K562 (cell line): ENCODE measurements around the gene KCNIP2. TPM values are rescaled to one million over a fixed set of nuclear protein-coding genes. Genes with fewer than 3 reads are reported as not detected.

Experiments
- ATAC-seq: fragments of 200-7000 bp; cut with Tn5 transposase; 3 replicates; pipeline ENCODE4 v1.9.1; 2020; ENCODE audit warnings: moderate library complexity
- BruUV-seq: library from RNA; stranded (reverse); fragments of 400-500 nt; replicated peaks from 2 replicates; lab custom pipeline; 2021; lab: Mats Ljungman, UMichigan
- CTCF ChIA-PET: fragments of 300-600 bp; formaldehyde crosslinking; extraction: SDS; loops from one replicate; lab custom pipeline; 2021; ENCODE audit warnings: low intra/inter-chr PET ratio; lab: Yijun Ruan, JAX
- POLR2A ChIA-PET: fragments of 300-600, 350-650 bp; sonication (Branson Sonifier 250); formaldehyde crosslinking; extraction: SDS; loops from one replicate; lab custom pipeline; 2021; ENCODE audit warnings: antibody characterized with exemption, inconsistent platforms; lab: Yijun Ruan, JAX
- DNase-seq, 4 experiments: peaks; one replicate each; pipeline versions ENCODE4 v3.0.0 to v3.0.0-alpha.2; 2011 to 2018; ENCODE audit warnings: low spot score in 3 of 4, mixed read lengths in 3 of 4; ENCODE audit errors: extremely low read depth in 1 of 4
- FAIRE-seq: peaks from 2 replicates; lab custom pipeline; 2011; peaks lifted over from hg19 to GRCh38; lab: Jason Lieb, UNC
- H2AFZ ChIP-seq: 2 replicates; pipeline ENCODE4 v1.6.0; 2011; ENCODE audit warnings: low read depth, low read length, control low read depth, inconsistent platforms
- H3K27ac ChIP-seq: fragments of 200-600 bp; 3 replicates; pipeline ENCODE4 v1.8.0; 2011; ENCODE audit warnings: low read depth, mild to moderate bottlenecking, control low read depth, inconsistent platforms, low read length, moderate library complexity, mixed read lengths; ENCODE audit errors: extremely low read depth
- H3K27me3 ChIP-seq, 2 experiments: fragments of 300-600 bp in 1 of 2; 2 replicates in 1 of 2; 3 replicates in 1 of 2; pipeline versions ENCODE4 v1.6.0 to v1.8.0; 2011; ENCODE audit warnings: inconsistent platforms in 2 of 2, low read length in 2 of 2, mild to moderate bottlenecking in 1 of 2, mixed read lengths in 1 of 2, moderate library complexity in 1 of 2; ENCODE audit not compliant: control insufficient read depth in 2 of 2, insufficient read depth in 2 of 2
- H3K36me3 ChIP-seq: fragments of 300-600 bp; 3 replicates; pipeline ENCODE4 v1.8.0; 2011; ENCODE audit warnings: mild to moderate bottlenecking, low read length, inconsistent platforms; ENCODE audit not compliant: control insufficient read depth, insufficient read depth
- H3K4me1 ChIP-seq, 2 experiments: fragments of 200-600 bp in 1 of 2; replicated peaks in 1 of 2; 2 replicates in 1 of 2; 3 replicates in 1 of 2; pipeline versions ENCODE4 v1.5.1 to v1.8.0; 2011; ENCODE audit warnings: inconsistent platforms in 2 of 2, low read length in 2 of 2, mild to moderate bottlenecking in 1 of 2, mixed read lengths in 1 of 2, moderate library complexity in 1 of 2; ENCODE audit not compliant: control insufficient read depth in 2 of 2, insufficient read depth in 2 of 2
- H3K4me2 ChIP-seq: 2 replicates; pipeline ENCODE4 v1.6.1; 2011; ENCODE audit warnings: low read length, control low read depth, inconsistent platforms, mixed read lengths; ENCODE audit not compliant: insufficient read depth
- H3K4me3 ChIP-seq: fragments of 200-600 bp; sonication (generic), shearing (Covaris generic); 2 replicates; pipeline ENCODE4 v1.5.1; 2016; ENCODE audit warnings: control low read depth, inconsistent platforms
- H3K79me2 ChIP-seq: fragments of 200-600 bp; 3 replicates; pipeline ENCODE4 v1.8.0; 2011; ENCODE audit warnings: low read length, inconsistent platforms; ENCODE audit not compliant: control insufficient read depth, insufficient read depth
- H3K9ac ChIP-seq, 2 experiments: 2 replicates each; pipeline versions ENCODE4 v1.6.0 to v1.6.1; 2011; ENCODE audit warnings: low read depth in 2 of 2, low read length in 2 of 2, control low read depth in 1 of 2, inconsistent platforms in 1 of 2, mild to moderate bottlenecking in 1 of 2, mixed read lengths in 1 of 2; ENCODE audit not compliant: insufficient read depth in 1 of 2
- H3K9me1 ChIP-seq: one replicate; pipeline ENCODE4 v1.6.0; 2011; ENCODE audit warnings: inconsistent platforms, mild to moderate bottlenecking, low read length, moderate library complexity; ENCODE audit not compliant: control insufficient read depth, insufficient read depth
- H3K9me3 ChIP-seq: replicated peaks from 2 replicates; pipeline ENCODE4 v1.5.1; 2011; ENCODE audit warnings: low read depth, low read length, inconsistent platforms; ENCODE audit not compliant: control insufficient read depth, insufficient read depth
- H4K20me1 ChIP-seq: replicated peaks from 2 replicates; pipeline ENCODE4 v1.6.1; 2011; ENCODE audit warnings: low read length, inconsistent platforms, mixed read lengths; ENCODE audit not compliant: control insufficient read depth, insufficient read depth
- ADNP ChIP-seq: fragments of 200-800 bp; sonication (Bioruptor generic); IDR thresholded peaks from 2 replicates; pipeline ENCODE4 v1.6.1; 2016; ENCODE audit warnings: missing genetic modification characterization, missing compliant biosample characterization
- ATF7 ChIP-seq: fragments of 450-650 bp; IDR thresholded peaks from 2 replicates; pipeline ENCODE4 v1.7.1; 2014; ENCODE audit warnings: mild to moderate bottlenecking, moderate library complexity
- BRD9 ChIP-seq: fragments of 450-650 bp; IDR thresholded peaks from 2 replicates; pipeline ENCODE4 v1.6.1; 2018; ENCODE audit warnings: low read depth; ENCODE audit not compliant: partially characterized antibody
- CREB1 ChIP-seq, 2 experiments: sonication (generic) in 1 of 2; formaldehyde crosslinking in 1 of 2; IDR thresholded peaks; 2 replicates each; pipeline versions ENCODE4 v1.6.1 to v1.8.0; 2012 to 2022; ENCODE audit warnings: inconsistent platforms in 1 of 2, mild to moderate bottlenecking in 1 of 2, missing genetic modification reagents in 1 of 2, moderate library complexity in 1 of 2
- EHMT2 ChIP-seq: fragments of 450-650 bp; IDR thresholded peaks from 2 replicates; pipeline ENCODE4 v1.6.1; 2018; ENCODE audit warnings: antibody characterized with exemption
- FOXM1 ChIP-seq, 2 experiments: fragments of 450-650 bp in 1 of 2; sonication (generic) in 1 of 2; formaldehyde crosslinking in 1 of 2; IDR thresholded peaks; 2 replicates each; pipeline versions ENCODE4 v1.6.1 to v1.9.0; 2017 to 2022; ENCODE audit warnings: low read depth in 2 of 2, mild to moderate bottlenecking in 2 of 2, missing genetic modification reagents in 1 of 2, moderate library complexity in 1 of 2
- GATA2 ChIP-seq: sonication (generic); formaldehyde crosslinking; IDR thresholded peaks from 2 replicates; pipeline ENCODE4 v1.4.0; 2020; ENCODE audit warnings: mild to moderate bottlenecking, missing genetic modification reagents
- JUND ChIP-seq, 2 experiments: IDR thresholded peaks; 2 replicates in 1 of 2; 3 replicates in 1 of 2; pipeline ENCODE4 v1.6.1; 2011; ENCODE audit warnings: borderline replicate concordance in 2 of 2, low read depth in 2 of 2, low read length in 2 of 2, improper control_type of control experiment in 1 of 2, missing biosample characterization in 1 of 2, missing genetic modification characterization in 1 of 2, missing genetic modification reagents in 1 of 2
- KLF16 ChIP-seq: IDR thresholded peaks from 2 replicates; pipeline ENCODE4 v1.6.1; 2016; ENCODE audit warnings: antibody characterized with exemption
- LEF1 ChIP-seq: fragments of 450-650 bp; IDR thresholded peaks from 2 replicates; pipeline ENCODE4 v1.6.1; 2016; ENCODE audit warnings: mild to moderate bottlenecking
- MBD2 ChIP-seq: sonication (generic); IDR thresholded peaks from 2 replicates; pipeline ENCODE4 v1.6.1; 2016; ENCODE audit warnings: low read depth, borderline replicate concordance
- SMARCA4 ChIP-seq: fragments of 450-650 bp; IDR thresholded peaks from 2 replicates; pipeline ENCODE4 v1.6.1; 2016
- STAT5A ChIP-seq: IDR thresholded peaks from 2 replicates; pipeline ENCODE4 v1.6.1; 2012; ENCODE audit warnings: low read length, inconsistent platforms, borderline replicate concordance
- WGBS: fragments of 100-300 bp; shearing (Covaris generic); methylation state at CpG from one replicate; pipeline ENCODE4 v1.1.6; 2016; ENCODE audit warnings: low coverage, mixed read lengths; ENCODE audit not compliant: insufficient coverage; ENCODE audit errors: missing lambda C conversion rate; 5-methylcytosine and 5-hydroxymethylcytosine counted together
- in situ Hi-C: fragments of 300-500 bp; cut with MboI; formaldehyde crosslinking; loops from 4 replicates; pipeline ENCODE4 v1.15.0; 2018; ENCODE audit warnings: inconsistent platforms, mixed read lengths
- intact Hi-C: fragments of 100-400 bp; cut with micrococcal nuclease; formaldehyde crosslinking; loops from 2 replicates; pipeline ENCODE4 v1.14.2; 2022
- polyA plus RNA-seq, 8 experiments: library from polyadenylated mRNA; depleted of rRNA in 4 of 8; stranded (reverse) in 5 of 8; unstranded in 3 of 8; fragments of >200 nt; fragmentation: Nextera tagmentation in 2 of 8; fragmentation: Illumina TruSeq in 1 of 8; extraction: Ambion mirVana in 2 of 8; extraction: Trizol in 1 of 8; gene quantifications; 2 replicates each; pipeline versions ENCODE4 v1.2.1 to v1.2.3, GENCODE V29; 2011 to 2014; ENCODE audit warnings: inconsistent platforms in 1 of 8, missing spikeins in 1 of 8
- total RNA-seq, 7 experiments: library from RNA; depleted of rRNA in 6 of 7; stranded (reverse); fragments of >200 nt in 6 of 7; fragmentation: Illumina TruSeq in 2 of 7; extraction: Trizol in 2 of 7; gene quantifications; 2 replicates each; pipeline versions ENCODE4 v1.2.1 to v1.2.3, GENCODE V29; 2011 to 2021; ENCODE audit warnings: low replicate concordance in 1 of 7
- TF ChIP-seq, protein P1 (sequence below): fragments of 250-450 bp; sonication (Bioruptor Pico); IDR thresholded peaks from 2 replicates; pipeline ENCODE4 v1.5.0; 2021; ENCODE audit warnings: mild to moderate bottlenecking, moderate library complexity
- TF ChIP-seq, protein P2 (sequence below): IDR thresholded peaks from 2 replicates; pipeline ENCODE4 v1.6.1; 2012; ENCODE audit warnings: low read depth, low read length, improper control_type of control experiment, borderline replicate concordance
- TF ChIP-seq, protein P3 (sequence below): sonication (generic); IDR thresholded peaks from 2 replicates; pipeline ENCODE4 v1.6.1; 2016

The KCNIP2 gene
- total and polyA plus RNA-seq, 9 of the 15 experiments (the other 6 are each of a cell fraction or from before 2014, with no cell fraction given) = 2.5 to 7.6 (median 4.1) TPM

DNA sequence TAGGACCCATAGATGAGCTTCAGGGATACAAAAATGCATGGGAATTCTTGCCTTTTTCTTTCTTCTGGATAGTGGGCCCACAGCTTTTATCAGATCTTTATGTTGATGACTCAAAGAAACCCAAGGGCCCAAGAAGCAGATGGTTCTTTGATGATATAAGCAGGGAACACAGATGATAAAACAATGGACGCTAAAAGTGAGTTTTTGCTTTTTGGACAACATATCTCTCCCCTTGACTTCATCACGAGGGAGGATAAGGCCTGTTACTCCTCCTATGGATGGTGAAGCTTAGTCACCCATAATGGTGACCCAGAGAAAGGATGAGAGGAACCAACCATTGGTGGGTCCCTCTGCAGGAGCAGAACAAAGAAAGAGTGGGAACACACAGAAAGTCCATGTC is 18.9 kb downstream of the KCNIP2 start:
- in situ Hi-C loops (loop anchor here (25.0 kb wide), 4 partner anchors 538 to 788 kb away; partner anchors contain the start of genes ACTR1A, CUEDC2 and SUFU), intact Hi-C loops (no loop called here)
- H3K4me1 ChIP-seq = peaks cover 31 to 42% of the 10 kb centered on the region in 2 experiments; a peak in 4 of 5 replicates
- H3K27me3 ChIP-seq = no peaks in the 10 kb centered on the region
- H3K4me2 ChIP-seq = peak overlapping the region; percentile 57
- H4K20me1 ChIP-seq = 0 out of 2 replicates have a peak, but pooled peaks cover under 1% of the 10 kb centered on the region
- H3K27ac ChIP-seq = peak overlapping the region; percentile 56
- no peaks in the 10 kb centered on the region for H3K9me3 ChIP-seq
- POLR2A ChIA-PET = interaction anchor here (1.3 kb wide), 1 partner anchor 16 kb away, joined by 3 read pairs; no protein-coding TSS in a partner anchor
- BruUV-seq = no TSS peak
- peak; percentile 61 for ATAC-seq
- H3K4me3 ChIP-seq = no peak overlapping the region
- peaks cover 3% of the 10 kb centered on the region for H3K9me1 ChIP-seq
- peaks cover 26% of the 10 kb centered on the region for H3K79me2 ChIP-seq
- CTCF ChIA-PET = no interaction called here
- peak; percentile 88 for FAIRE-seq
- no peak overlapping the region for H2AFZ ChIP-seq
- H3K36me3 ChIP-seq = peaks cover 33% of the 10 kb centered on the region; the same call in 2 of the 3 replicates
- H3K9ac ChIP-seq = peak overlapping the region in 1 of 2 experiments; percentile 8; a peak in 1 of 4 replicates
- peak; percentile 20 to 80 (median 46) for DNase-seq
- WGBS = 0% methylated on average over 2 of the region's 2 CpGs
- TF ChIP-seq GATA2 (peak; percentile 65), JUND (IDR thresholded peaks at IDR 0.05; ENCODE audit: borderline replicate concordance, low read depth, low read length) (peak; percentile 89), JUND (tag; IDR thresholded peaks at IDR 0.05; ENCODE audit: borderline replicate concordance, low read depth, low read length) (peak; percentile 76; the same call in 2 of the 3 replicates), MBD2 (0 out of 2 replicates have a peak, but pooled peaks have one; percentile 34), ATF7 (peak; percentile 59), STAT5A (peak; percentile 65), EHMT2 (peak; percentile 81), CREB1 (IDR thresholded peaks at IDR 0.05) (0 out of 2 replicates have a peak, but pooled peaks have one; percentile 29), CREB1 (CRISPR knock-in tag; IDR thresholded peaks at IDR 0.05) (no peak), SMARCA4 (peak; percentile 95), LEF1 (peak; percentile 100), KLF16 (peak; percentile 76; the same call in 1 of the 2 replicates), FOXM1 (IDR thresholded peaks at IDR 0.05; ENCODE audit: low read depth) (peak; percentile 73), FOXM1 (CRISPR knock-in tag; IDR thresholded peaks at IDR 0.05; ENCODE audit: low read depth) (no peak), BRD9 (no peak), ADNP (tag) (peak; percentile 83)
- TF ChIP-seq, protein P1, sequence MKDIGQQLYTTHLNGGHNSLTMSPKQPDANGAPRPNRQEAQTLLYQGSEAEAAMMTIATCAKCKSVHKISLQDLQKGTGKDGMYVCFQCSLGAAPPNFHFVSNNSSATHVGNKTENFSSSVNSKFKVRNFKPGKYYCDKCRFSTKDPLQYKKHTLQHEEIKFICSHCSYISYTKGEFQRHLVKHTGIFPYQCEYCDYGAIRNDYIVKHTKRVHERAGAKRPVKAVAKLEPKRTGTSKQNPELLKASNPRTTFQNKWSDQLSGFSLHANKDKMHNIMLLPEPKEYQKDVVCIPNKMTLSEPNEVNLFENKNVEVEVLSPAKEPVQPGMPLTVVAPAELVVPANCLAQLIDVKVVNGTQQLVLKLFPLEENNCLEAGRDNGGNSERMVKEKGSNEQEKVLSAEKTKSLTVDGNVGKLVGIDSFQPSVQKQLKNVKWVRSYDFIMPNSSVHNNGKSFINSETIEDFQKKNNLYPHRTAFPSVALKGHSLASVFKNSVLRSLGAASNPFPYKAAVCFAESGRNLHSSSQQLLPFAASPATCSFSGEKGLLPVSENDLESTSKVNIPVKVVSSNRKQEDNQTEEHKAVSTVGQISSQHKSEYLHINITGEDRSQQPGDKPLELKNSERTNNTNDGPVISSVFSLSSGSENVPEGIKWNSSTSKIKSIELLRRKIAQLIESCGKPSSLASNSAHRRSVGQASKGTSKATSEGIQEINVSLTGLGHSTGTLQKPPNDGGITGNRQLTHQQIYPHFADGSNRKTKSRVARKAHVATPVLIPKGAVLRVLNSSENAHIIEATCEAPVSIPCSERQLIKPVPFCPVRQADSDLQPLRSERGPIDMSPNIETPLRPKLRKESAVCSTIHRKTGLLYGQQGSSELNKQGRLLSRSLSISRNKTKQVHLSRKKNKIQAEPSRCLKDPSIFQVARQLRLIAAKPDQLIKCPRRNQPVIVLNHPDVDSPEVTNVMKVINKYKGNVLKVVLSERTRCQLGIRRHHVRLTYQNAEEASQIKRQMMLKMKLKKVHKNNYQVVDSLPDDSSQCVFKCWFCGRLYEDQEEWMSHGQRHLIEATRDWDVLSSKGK = no peak
- TF ChIP-seq, protein P2, sequence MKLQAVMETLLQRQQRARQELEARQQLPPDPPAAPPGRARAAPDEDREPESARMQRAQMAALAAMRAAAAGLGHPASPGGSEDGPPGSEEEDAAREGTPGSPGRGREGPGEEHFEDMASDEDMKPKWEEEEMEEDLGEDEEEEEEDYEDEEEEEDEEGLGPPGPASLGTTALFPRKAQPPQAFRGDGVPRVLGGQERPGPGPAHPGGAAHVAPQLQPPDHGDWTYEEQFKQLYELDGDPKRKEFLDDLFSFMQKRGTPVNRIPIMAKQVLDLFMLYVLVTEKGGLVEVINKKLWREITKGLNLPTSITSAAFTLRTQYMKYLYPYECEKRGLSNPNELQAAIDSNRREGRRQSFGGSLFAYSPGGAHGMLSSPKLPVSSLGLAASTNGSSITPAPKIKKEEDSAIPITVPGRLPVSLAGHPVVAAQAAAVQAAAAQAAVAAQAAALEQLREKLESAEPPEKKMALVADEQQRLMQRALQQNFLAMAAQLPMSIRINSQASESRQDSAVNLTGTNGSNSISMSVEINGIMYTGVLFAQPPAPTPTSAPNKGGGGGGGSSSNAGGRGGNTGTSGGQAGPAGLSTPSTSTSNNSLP = 0 out of 2 replicates have a peak, but pooled peaks have one; percentile 30
- TF ChIP-seq, protein P3, sequence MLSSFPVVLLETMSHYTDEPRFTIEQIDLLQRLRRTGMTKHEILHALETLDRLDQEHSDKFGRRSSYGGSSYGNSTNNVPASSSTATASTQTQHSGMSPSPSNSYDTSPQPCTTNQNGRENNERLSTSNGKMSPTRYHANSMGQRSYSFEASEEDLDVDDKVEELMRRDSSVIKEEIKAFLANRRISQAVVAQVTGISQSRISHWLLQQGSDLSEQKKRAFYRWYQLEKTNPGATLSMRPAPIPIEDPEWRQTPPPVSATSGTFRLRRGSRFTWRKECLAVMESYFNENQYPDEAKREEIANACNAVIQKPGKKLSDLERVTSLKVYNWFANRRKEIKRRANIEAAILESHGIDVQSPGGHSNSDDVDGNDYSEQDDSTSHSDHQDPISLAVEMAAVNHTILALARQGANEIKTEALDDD = peak; percentile 81
